ENCODE results near the gene LYZL4. TPM values are rescaled to one million over a fixed set of nuclear protein-coding genes. Genes with fewer than 3 reads are reported as not detected.

Gene LYZL4
- total RNA-seq, 1 experiment from 2014 or later: not detected

- ChIA-PET CTCF (no interaction called here), POLR2A (no interaction called here), RAD21 (ENCODE audit: low non-redundant PET in 1 of 2, low total read pairs in 2 of 2, uncharacterized antibody in 2 of 2, unreplicated experiment in 2 of 2) (no interaction called here)
- H3K79me2 ChIP-seq (ENCODE audit: insufficient read depth, low read length): no peaks in the 10 kb centered on the region
- no TSS peak for BruUV-seq (replicated peaks)
- no peak overlapping the region for H2AFZ ChIP-seq (ENCODE audit: low read depth, low read length, poor library complexity, severe bottlenecking)
- ATAC-seq: no peak
- no peaks in the 10 kb centered on the region for H4K20me1 ChIP-seq (ENCODE audit: insufficient read depth)
- no peaks in the 10 kb centered on the region for H3K9me2 ChIP-seq (ENCODE audit: insufficient read depth)
- H3K9ac ChIP-seq (ENCODE audit: low read length): no peak overlapping the region
- H3K36me3 ChIP-seq (ENCODE audit: control insufficient read depth in 1 of 2, insufficient read depth in 2 of 2, low read length in 2 of 2): no peaks in the 10 kb centered on the region
- no peak for DNase-seq (ENCODE audit: low read depth, low spot score)
- H3K9me3 ChIP-seq (ENCODE audit: control insufficient read depth in 1 of 2, insufficient read depth in 1 of 2, low read depth in 1 of 2, low read length in 2 of 2): no peaks in the 10 kb centered on the region
- no peak overlapping the region for H3K27ac ChIP-seq (ENCODE audit: low read depth, low read length)
- H3K27me3 ChIP-seq (ENCODE audit: insufficient read depth, low read length): no peaks in the 10 kb centered on the region
- TF ChIP-seq POLR2AphosphoS5 (IDR thresholded peaks at IDR 0.05; ENCODE audit: low read depth, low read length) (no peak), REST (IDR thresholded peaks at IDR 0.05; ENCODE audit: low read depth) (no peak), EZH2 (IDR thresholded peaks at IDR 0.05) (no peak), SP1 (IDR thresholded peaks at IDR 0.05; ENCODE audit: low read depth) (no peak), EZH2phosphoT487 (IDR thresholded peaks at IDR 0.05; ENCODE audit: borderline replicate concordance) (no peak), POLR2A (IDR thresholded peaks at IDR 0.05; ENCODE audit: borderline replicate concordance, extremely low read depth, insufficient read depth, insufficient read length) (no peak), FOSL1 (IDR thresholded peaks at IDR 0.05; ENCODE audit: low read depth) (no peak), ELF1 (IDR thresholded peaks at IDR 0.05; ENCODE audit: borderline replicate concordance, low read depth) (no peak), ATF3 (IDR thresholded peaks at IDR 0.05) (no peak), RAD21 (IDR thresholded peaks at IDR 0.05; ENCODE audit: low read depth) (no peak), ZNF274 (IDR thresholded peaks at IDR 0.05; ENCODE audit: low read depth, low read length) (no peak), CBX3 (IDR thresholded peaks at IDR 0.05; ENCODE audit: low read depth) (no peak), JUND (IDR thresholded peaks at IDR 0.05) (no peak), CTCF (IDR thresholded peaks at IDR 0.05 in 2 of 3, conservative IDR thresholded peaks at IDR 0.05 in 1 of 3; ENCODE audit: borderline replicate concordance in 1 of 3, insufficient read depth in 1 of 3, low read depth in 2 of 3, low read length in 2 of 3) (no peak), YY1 (IDR thresholded peaks at IDR 0.05; ENCODE audit: extremely low read depth, insufficient replicate concordance, low read depth, low read length) (no peak), EGR1 (IDR thresholded peaks at IDR 0.05; ENCODE audit: low read depth) (no peak), ZFX (IDR thresholded peaks at IDR 0.05) (no peak)
- intact Hi-C loops (cut with micrococcal nuclease): no loop called here
- H3K4me2 ChIP-seq (ENCODE audit: low read length): no peak overlapping the region
- H3K4me3 ChIP-seq (replicated peaks in 1 of 2; ENCODE audit: low read depth in 1 of 2, low read length in 2 of 2): no peak overlapping the region
- H3K4me1 ChIP-seq (ENCODE audit: control insufficient read depth in 1 of 2, insufficient read depth in 2 of 2, low read length in 2 of 2): peaks cover 8% of the 10 kb centered on the region in 2 experiments
Measured at GRCh38 chr3:42371776-42372175, 38.6 kb downstream of the LYZL4 start.
